ENCODE measurements around the gene NUCB1.

The NUCB1 gene

GRCh38 chr19:48859711-48860572 lies 40.2 kb upstream of the NUCB1 start:
- peak overlapping the region; percentile 92 for H3K27ac ChIP-seq
- TF ChIP-seq CTCF (IDR thresholded peaks at IDR 0.05) (no peak), ZFX (IDR thresholded peaks at IDR 0.05; ENCODE audit: borderline replicate concordance) (no peak)

- H3K27ac ChIP-seq, result no peak overlapping the region
- TF ChIP-seq ZFX (IDR thresholded peaks at IDR 0.05; ENCODE audit: borderline replicate concordance), result no peak
- no peak for TF ChIP-seq CTCF (IDR thresholded peaks at IDR 0.05)
Measured at GRCh38 chr19:48861313-48861712, 38.8 kb upstream of the NUCB1 start.

GRCh38 chr19:48862827-48863226 lies 37.3 kb upstream of the NUCB1 start:
- no peak overlapping the region for H3K27ac ChIP-seq
- TF ChIP-seq ZFX (IDR thresholded peaks at IDR 0.05; ENCODE audit: borderline replicate concordance) (no peak), CTCF (IDR thresholded peaks at IDR 0.05) (no peak)

- H3K27ac ChIP-seq, result no peak overlapping the region
- no peak for TF ChIP-seq ZFX (IDR thresholded peaks at IDR 0.05; ENCODE audit: borderline replicate concordance)
- no peak for TF ChIP-seq CTCF (IDR thresholded peaks at IDR 0.05)
Measured at GRCh38 chr19:48866692-48867091, 33.4 kb upstream of the NUCB1 start.

GRCh38 chr19:48867123-48867745 lies 32.9 kb upstream of the NUCB1 start:
- H3K27ac ChIP-seq, result no peak overlapping the region
- TF ChIP-seq CTCF (IDR thresholded peaks at IDR 0.05), result no peak
- TF ChIP-seq ZFX (IDR thresholded peaks at IDR 0.05; ENCODE audit: borderline replicate concordance), result no peak

GRCh38 chr19:48867746-48868113 lies 32.4 kb upstream of the NUCB1 start:
- TF ChIP-seq ZFX (IDR thresholded peaks at IDR 0.05; ENCODE audit: borderline replicate concordance) (no peak), CTCF (IDR thresholded peaks at IDR 0.05) (no peak)
- H3K27ac ChIP-seq, result peak overlapping the region; percentile 58
